HCT116 (cell line): ENCODE data around the gene APOL5. TPM values are rescaled to one million over a fixed set of nuclear protein-coding genes. Genes with fewer than 3 reads are reported as not detected.

Experiments used
- ATAC-seq: fragments of 200-7000 bp; cut with Tn5 transposase; 2 replicates; pipeline ENCODE4 v1.9.1; 2020; ENCODE audit warnings: mild to moderate bottlenecking, moderate library complexity
- BruUV-seq: library from RNA; stranded (reverse); fragments of 400-500 nt; replicated peaks from 2 replicates; lab custom pipeline; 2021; lab: Mats Ljungman, UMichigan
- CTCF ChIA-PET: fragments of 300-600 bp; sonication (Branson Sonifier 250); formaldehyde crosslinking; loops from one replicate; lab custom pipeline; 2021; ENCODE audit warnings: antibody characterized with exemption; lab: Charles Lee
- POLR2A ChIA-PET: fragments of 300-600, 350-600 bp; sonication (Branson Sonifier 250); formaldehyde crosslinking; loops from one replicate; lab custom pipeline; 2021; ENCODE audit warnings: antibody characterized with exemption; lab: Charles Lee
- RAD21 ChIA-PET, 2 experiments: fragments of 300-600 bp; sonication (Branson Sonifier 250); formaldehyde crosslinking; loops; one replicate each; lab custom pipeline; 2023; ENCODE audit warnings: low total read pairs in 2 of 2; ENCODE audit not compliant: uncharacterized antibody in 2 of 2, unreplicated experiment in 2 of 2, low non-redundant PET in 1 of 2; lab: Charles Lee
- DNase-seq: peaks from one replicate; pipeline ENCODE4 v3.0.0-alpha.2; 2010; ENCODE audit warnings: low read depth, low spot score
- H2AFZ ChIP-seq: fragments of 200-600 bp; shearing (Covaris generic), sonication (generic); 2 replicates; pipeline ENCODE4 v1.6.1; 2017; ENCODE audit warnings: low read depth, mixed run types, mixed read lengths, antibody characterized with exemption, low read length; ENCODE audit not compliant: poor library complexity, severe bottlenecking
- H3K27ac ChIP-seq: 2 replicates; pipeline ENCODE4 v1.5.1; 2012; ENCODE audit warnings: low read depth, low read length
- H3K27me3 ChIP-seq: fragments of 200-600 bp; sonication (generic); 2 replicates; pipeline ENCODE4 v1.6.1; 2016; ENCODE audit warnings: mixed run types, low read length, mixed read lengths; ENCODE audit not compliant: insufficient read depth
- H3K36me3 ChIP-seq, 2 experiments: fragments of 200-500 bp in 1 of 2; fragments of 200-600 bp in 1 of 2; sonication (Bioruptor generic) in 1 of 2; sonication (generic) in 1 of 2; 2 replicates each; pipeline versions ENCODE4 v1.5.1 to v1.6.1; 2014 to 2016; ENCODE audit warnings: low read length in 2 of 2, inconsistent platforms in 1 of 2, mixed read lengths in 1 of 2, mixed run types in 1 of 2; ENCODE audit not compliant: insufficient read depth in 2 of 2, control insufficient read depth in 1 of 2
- H3K4me1 ChIP-seq, 2 experiments: fragments of 200-600 bp in 1 of 2; sonication (generic) in 1 of 2; 2 replicates each; pipeline versions ENCODE4 v1.5.1 to v1.6.1; 2012 to 2017; ENCODE audit warnings: low read length in 2 of 2, inconsistent platforms in 1 of 2, mild to moderate bottlenecking in 1 of 2, mixed read lengths in 1 of 2, mixed run types in 1 of 2, moderate library complexity in 1 of 2; ENCODE audit not compliant: insufficient read depth in 2 of 2, control insufficient read depth in 1 of 2
- H3K4me2 ChIP-seq: fragments of 200-600 bp; sonication (generic); 2 replicates; pipeline ENCODE4 v1.6.1; 2017; ENCODE audit warnings: mixed run types, low read length, mixed read lengths
- H3K4me3 ChIP-seq, 2 experiments: fragments of 200-600 bp in 1 of 2; sonication (generic) in 1 of 2; replicated peaks in 1 of 2; 2 replicates each; pipeline ENCODE4 v1.5.1; 2011 to 2016; ENCODE audit warnings: low read length in 2 of 2, control low read depth in 1 of 2, low read depth in 1 of 2, mild to moderate bottlenecking in 1 of 2, mixed read lengths in 1 of 2, mixed run types in 1 of 2
- H3K79me2 ChIP-seq: fragments of 200-600 bp; sonication (generic); 2 replicates; pipeline ENCODE4 v1.6.1; 2017; ENCODE audit warnings: mild to moderate bottlenecking, mixed run types, low read length, moderate library complexity, mixed read lengths; ENCODE audit not compliant: insufficient read depth
- H3K9ac ChIP-seq: fragments of 200-600 bp; sonication (generic); 2 replicates; pipeline ENCODE4 v1.6.1; 2016; ENCODE audit warnings: low read length, mixed read lengths
- H3K9me2 ChIP-seq: fragments of 200-600 bp; sonication (generic), shearing (Covaris generic); 2 replicates; pipeline ENCODE4 v1.6.1; 2017; ENCODE audit warnings: mixed run types, mild to moderate bottlenecking, moderate library complexity; ENCODE audit not compliant: insufficient read depth
- H3K9me3 ChIP-seq, 2 experiments: fragments of 200-500 bp in 1 of 2; fragments of 200-600 bp in 1 of 2; sonication (Bioruptor generic) in 1 of 2; sonication (generic) in 1 of 2; 2 replicates each; pipeline ENCODE4 v1.6.1; 2014 to 2017; ENCODE audit warnings: low read length in 2 of 2, mixed read lengths in 2 of 2, inconsistent platforms in 1 of 2, low read depth in 1 of 2, mild to moderate bottlenecking in 1 of 2, mixed run types in 1 of 2, moderate library complexity in 1 of 2; ENCODE audit not compliant: control insufficient read depth in 1 of 2, insufficient read depth in 1 of 2
- H4K20me1 ChIP-seq: fragments of 200-600 bp; sonication (generic), shearing (Covaris generic); 2 replicates; pipeline ENCODE4 v1.6.1; 2017; ENCODE audit warnings: mixed run types, mild to moderate bottlenecking, moderate library complexity; ENCODE audit not compliant: insufficient read depth
- ATF3 ChIP-seq: IDR thresholded peaks from 2 replicates; pipeline ENCODE4 v1.6.1; 2012
- CBX3 ChIP-seq: IDR thresholded peaks from 2 replicates; pipeline ENCODE4 v1.6.1; 2012; ENCODE audit warnings: low read depth
- CEBPB ChIP-seq: IDR thresholded peaks from 2 replicates; pipeline ENCODE4 v1.6.1; 2012; ENCODE audit warnings: low read depth
- CTCF ChIP-seq, 3 experiments: fragments of 200-600 bp in 1 of 3; sonication (generic) in 1 of 3; IDR thresholded peaks in 2 of 3; conservative IDR thresholded peaks in 1 of 3; 2 replicates each; pipeline ENCODE4 v1.5.1; 2012 to 2017; ENCODE audit warnings: low read depth in 2 of 3, low read length in 2 of 3, antibody characterized with exemption in 1 of 3, borderline replicate concordance in 1 of 3, control low read depth in 1 of 3, mild to moderate bottlenecking in 1 of 3, mixed read lengths in 1 of 3, mixed run types in 1 of 3, moderate library complexity in 1 of 3; ENCODE audit not compliant: insufficient read depth in 1 of 3
- ELF1 ChIP-seq: IDR thresholded peaks from 2 replicates; pipeline ENCODE4 v1.6.1; 2012; ENCODE audit warnings: low read depth, borderline replicate concordance
- EZH2 ChIP-seq: fragments of 200-600 bp; sonication (generic); IDR thresholded peaks from 2 replicates; pipeline ENCODE4 v1.6.1; 2017; ENCODE audit warnings: antibody characterized with exemption, mixed run types
- EZH2phosphoT487 ChIP-seq: fragments of 200-600 bp; IDR thresholded peaks from 2 replicates; pipeline ENCODE4 v1.6.1; 2018; ENCODE audit warnings: antibody characterized with exemption, borderline replicate concordance
- FOSL1 ChIP-seq: IDR thresholded peaks from 2 replicates; pipeline ENCODE4 v1.6.1; 2012; ENCODE audit warnings: low read depth
- MAX ChIP-seq: IDR thresholded peaks from 2 replicates; pipeline ENCODE4 v1.6.1; 2012
- POLR2A ChIP-seq: IDR thresholded peaks from 2 replicates; pipeline ENCODE4 v1.7.0; 2011; ENCODE audit warnings: borderline replicate concordance; ENCODE audit not compliant: insufficient read depth, insufficient read length; ENCODE audit errors: extremely low read depth
- POLR2AphosphoS5 ChIP-seq: IDR thresholded peaks from 2 replicates; pipeline ENCODE4 v1.6.1; 2011; ENCODE audit warnings: mild to moderate bottlenecking, low read depth, low read length, moderate library complexity
- RAD21 ChIP-seq: IDR thresholded peaks from 2 replicates; pipeline ENCODE4 v1.6.1; 2012; ENCODE audit warnings: low read depth, mild to moderate bottlenecking
- REST ChIP-seq: IDR thresholded peaks from 2 replicates; pipeline ENCODE4 v1.6.1; 2012; ENCODE audit warnings: low read depth
- SIN3A ChIP-seq: IDR thresholded peaks from 2 replicates; pipeline ENCODE4 v1.6.1; 2012; ENCODE audit warnings: low read depth
- SP1 ChIP-seq: IDR thresholded peaks from 2 replicates; pipeline ENCODE4 v1.6.1; 2012; ENCODE audit warnings: low read depth
- SRF ChIP-seq: IDR thresholded peaks from 2 replicates; pipeline ENCODE4 v1.6.1; 2012; ENCODE audit warnings: low read depth
- ZBTB33 ChIP-seq: IDR thresholded peaks from 2 replicates; pipeline ENCODE4 v1.6.1; 2011; ENCODE audit warnings: mild to moderate bottlenecking, low read length, moderate library complexity; ENCODE audit not compliant: insufficient replicate concordance; ENCODE audit errors: extremely low read depth
- intact Hi-C: fragments of 100-400 bp; cut with micrococcal nuclease; formaldehyde crosslinking; loops from 2 replicates; pipeline ENCODE4 v1.10.0; 2022
- total RNA-seq: library from RNA; stranded (reverse); gene quantifications from one replicate; pipeline ENCODE4 v1.2.1, GENCODE V29; 2021; ENCODE audit not compliant: unreplicated experiment

The APOL5 gene
- total RNA-seq, 1 experiment from 2014 or later, result not detected

GRCh38 chr22:35708917-35709316 is 8.8 kb upstream of the APOL5 start:
- Histone ChIP-seq H3K9me2 (no peaks in the 10 kb centered on the region), H3K9me3 (no peaks in the 10 kb centered on the region; a peak in 2 of 4 replicates)
- no peak for ATAC-seq
- ChIA-PET CTCF (no interaction called here), RAD21 (no interaction called here)
- no TSS peak for BruUV-seq
- TF ChIP-seq ATF3 (no peak), POLR2A (no peak), SP1 (no peak), EZH2 (no peak), REST (no peak), CEBPB (no peak), ELF1 (no peak), CBX3 (no peak), FOSL1 (no peak), CTCF (IDR thresholded peaks at IDR 0.05 in 2 of 3, conservative IDR thresholded peaks at IDR 0.05 in 1 of 3; ENCODE audit: borderline replicate concordance in 1 of 3, insufficient read depth in 1 of 3, low read depth in 2 of 3, low read length in 2 of 3) (no peak), RAD21 (no peak), SIN3A (no peak), SRF (no peak), ZBTB33 (no peak), MAX (no peak), POLR2AphosphoS5 (no peak), EZH2phosphoT487 (no peak)
- TF ChIP-seq, all 23 proteins: peak for 0
- no peaks in the 10 kb centered on the region for H3K36me3 ChIP-seq
- no peaks in the 10 kb centered on the region for H3K27me3 ChIP-seq
- H3K4me3 ChIP-seq, result no peak overlapping the region
- no peaks in the 10 kb centered on the region for H4K20me1 ChIP-seq
- intact Hi-C loops, result no loop called here
- no peaks in the 10 kb centered on the region for H3K4me1 ChIP-seq
- H3K4me2 ChIP-seq, result no peak overlapping the region
- POLR2A ChIA-PET, result no interaction called here
- no peak for DNase-seq
- H3K79me2 ChIP-seq, result no peaks in the 10 kb centered on the region
- H3K27ac ChIP-seq, result no peak overlapping the region
- H3K9ac ChIP-seq, result no peak overlapping the region
- H2AFZ ChIP-seq, result no peak overlapping the region
